Stimulated activated effector memory CD8-positive, alpha-beta T cell treated with anti-CD3 and anti-CD28 coated beads, Interleukin-12 subunit alpha, Interleukin-12 subunit beta, amount 100 ng/mL, for 72 hours (primary cell): ENCODE results near the gene LOC101059915.
A peak's percentile ranks its signal among the peaks of the same experiment; 100 is the strongest.
"Not testable (repeated sequence)": the region's sequence is repeated elsewhere in the genome, so short reads cannot be mapped to it uniquely, and the experiment has no call there.

Experiments
- ATAC-seq: fragments of 150-1000 bp; cut with Tn5 transposase; 2 replicates; pipeline ENCODE4 v1.10.0; 2021
- DNase-seq, 2 donors: peaks; one replicate each; pipeline ENCODE4 v3.0.0; 2021 to 2022; ENCODE audit warnings: low spot score in 2 of 2
- H3K27ac Mint-ChIP-seq: one replicate; pipeline ENCODE4 v1.8.0; 2022; ENCODE audit warnings: mild to moderate bottlenecking, mixed read lengths
- H3K36me3 Mint-ChIP-seq: one replicate; pipeline ENCODE4 v1.8.0; 2022; ENCODE audit warnings: mild to moderate bottlenecking, mixed read lengths
- H3K4me1 Mint-ChIP-seq: one replicate; pipeline ENCODE4 v1.8.0; 2022; ENCODE audit warnings: mixed read lengths
- H3K4me3 Mint-ChIP-seq: one replicate; pipeline ENCODE4 v1.8.0; 2022; ENCODE audit warnings: mild to moderate bottlenecking, mixed read lengths
- H3K9me3 Mint-ChIP-seq: one replicate; pipeline ENCODE4 v1.8.0; 2022; ENCODE audit warnings: mixed read lengths

The LOC101059915 gene

DNA sequence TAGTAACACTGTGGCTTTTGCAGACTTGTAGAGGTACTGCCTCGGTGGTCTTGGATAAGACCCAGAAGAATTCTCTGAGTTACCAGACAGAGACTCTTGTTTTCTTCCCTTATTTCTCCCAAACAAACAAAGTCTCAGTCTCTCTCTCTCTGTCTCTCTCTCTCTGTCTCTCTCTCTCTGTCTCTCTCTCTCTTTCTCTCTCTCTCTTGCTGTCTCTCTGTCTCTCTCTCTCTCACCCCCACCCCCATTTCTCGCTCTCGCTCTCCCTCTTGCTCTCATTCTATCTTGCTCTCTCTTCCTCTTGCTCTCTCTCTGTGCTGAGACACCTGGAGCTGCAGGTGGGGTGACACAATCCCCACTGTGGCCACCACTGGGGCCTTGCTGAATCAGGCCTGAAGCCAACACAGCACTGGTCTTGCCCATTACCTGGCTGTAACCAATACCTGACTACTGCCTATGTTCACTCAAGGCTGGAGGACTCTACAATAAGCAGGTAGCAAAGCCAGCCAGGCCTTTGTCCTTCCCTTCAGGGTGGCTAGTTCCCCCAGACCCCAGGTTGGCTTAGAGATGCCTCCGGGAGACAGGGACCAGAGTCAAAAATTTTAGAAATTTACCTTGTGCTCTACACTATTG lies 12.3 kb downstream of the LOC101059915 start:
- no peak overlapping the region for H3K4me3 Mint-ChIP-seq
- ATAC-seq (no peak), DNase-seq (peak in 1 of 2 donors; percentile 32)
- no peak overlapping the region for H3K27ac Mint-ChIP-seq
- H3K36me3 Mint-ChIP-seq = no peaks in the 10 kb centered on the region
- no peaks in the 10 kb centered on the region for H3K4me1 Mint-ChIP-seq
- H3K9me3 Mint-ChIP-seq = no peaks in the 10 kb centered on the region

DNA sequence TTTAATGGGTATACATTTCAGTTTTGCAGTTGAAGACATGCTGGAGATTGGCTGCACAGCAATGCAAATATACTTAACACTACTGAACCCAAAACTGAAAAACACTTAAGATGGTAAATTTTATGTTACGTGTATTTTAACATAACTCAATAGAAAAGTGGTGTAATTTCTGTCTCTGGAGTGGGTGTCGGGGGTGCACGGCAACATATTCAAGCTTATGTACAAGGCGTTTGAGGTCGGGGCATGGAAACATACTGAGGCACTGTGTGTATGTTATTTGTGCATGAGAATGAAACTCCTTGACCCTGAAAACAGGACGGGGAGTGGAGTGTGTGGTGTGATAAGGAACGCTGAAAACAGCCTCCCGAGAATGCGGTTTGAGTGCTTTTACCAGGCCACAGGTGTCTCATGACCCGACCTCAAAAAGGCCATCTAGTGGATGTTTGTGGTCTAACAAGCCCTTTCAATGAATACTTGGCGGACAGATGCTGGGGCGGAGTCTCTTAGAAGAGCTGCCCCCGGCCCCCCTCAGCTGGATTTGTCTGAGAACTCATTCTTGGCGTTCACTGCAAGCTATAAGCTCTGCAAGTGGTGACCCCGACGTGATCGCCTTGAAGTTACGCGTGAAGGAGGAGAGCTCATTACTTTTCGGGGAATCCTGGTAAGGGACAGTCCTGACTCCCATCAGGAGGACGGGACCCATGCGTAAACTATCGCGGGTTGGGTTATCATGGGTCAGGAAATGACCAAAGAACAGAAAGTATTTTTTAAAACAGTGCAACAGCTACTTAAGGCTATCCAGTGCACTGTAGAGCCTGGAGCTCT lies 29.5 kb downstream of the LOC101059915 start:
- H3K36me3 Mint-ChIP-seq, H3K4me1 Mint-ChIP-seq, H3K9me3 Mint-ChIP-seq, H3K4me3 Mint-ChIP-seq, H3K27ac Mint-ChIP-seq, DNase-seq: not testable (repeated sequence)
- ATAC-seq = peak; percentile 70

DNA sequence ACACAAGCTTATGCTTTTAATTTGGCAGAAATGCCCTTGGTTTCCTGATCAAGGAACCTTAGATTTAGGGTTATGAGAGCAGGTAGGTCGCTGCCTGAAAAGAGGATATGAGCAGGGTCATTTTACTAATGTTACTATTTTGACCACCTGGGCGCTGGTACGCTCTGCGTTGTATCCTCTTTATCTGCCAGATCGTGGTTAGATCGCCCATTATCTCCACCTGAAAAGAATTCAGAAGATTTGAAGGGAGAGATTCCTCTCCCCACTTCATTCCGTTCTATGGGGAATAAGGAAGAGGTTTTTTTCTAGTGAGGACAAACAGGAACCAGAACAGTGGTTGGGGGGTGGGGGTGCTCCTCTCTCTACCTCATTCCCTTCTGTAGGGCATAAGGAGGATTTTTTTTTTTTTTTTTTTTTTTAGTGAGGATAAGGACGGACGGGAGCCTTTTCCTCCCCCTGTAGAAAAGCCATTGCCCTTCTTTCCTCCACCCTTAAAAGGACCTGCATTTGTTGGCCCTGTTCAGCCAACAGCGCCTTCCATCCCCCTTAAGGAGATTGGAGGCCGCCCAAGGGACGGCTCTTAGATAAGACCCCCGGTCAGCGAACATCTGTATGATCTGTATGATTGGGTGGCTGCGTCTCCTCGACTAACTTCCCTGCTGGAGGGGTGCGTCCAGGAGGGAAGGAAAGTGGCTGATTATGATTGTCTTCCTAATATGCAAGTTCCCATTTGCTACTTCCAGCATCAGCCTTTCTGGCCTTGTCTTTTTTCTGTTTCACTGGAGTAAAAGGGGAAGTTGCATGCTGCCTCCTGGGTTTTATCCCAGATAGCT lies 30.3 kb downstream of the LOC101059915 start:
- H3K4me3 Mint-ChIP-seq, H3K9me3 Mint-ChIP-seq, H3K36me3 Mint-ChIP-seq, DNase-seq, H3K4me1 Mint-ChIP-seq, ATAC-seq, H3K27ac Mint-ChIP-seq: not testable (repeated sequence)

- ATAC-seq, H3K4me3 Mint-ChIP-seq, H3K4me1 Mint-ChIP-seq, DNase-seq, H3K36me3 Mint-ChIP-seq, H3K9me3 Mint-ChIP-seq, H3K27ac Mint-ChIP-seq: not testable (repeated sequence)
These were observed 31.1 kb downstream of the LOC101059915 start for GRCh38 chrX:71698299-71699022.

DNA sequence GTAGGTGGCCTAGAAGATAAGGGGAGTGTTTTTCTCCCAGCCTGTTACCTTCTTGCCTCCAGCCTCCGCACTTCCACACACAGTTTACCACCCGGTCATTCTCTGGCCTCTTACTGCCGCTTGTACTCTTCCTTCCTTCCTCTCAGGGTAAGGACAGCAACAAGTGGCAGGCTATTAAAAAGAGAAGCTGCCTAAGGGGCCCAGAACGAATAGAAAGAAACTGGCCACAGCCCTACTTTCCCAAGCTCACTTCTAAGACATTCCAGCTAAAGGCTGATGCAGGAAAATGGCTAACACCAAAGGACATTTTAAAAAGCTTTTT lies 31.6 kb downstream of the LOC101059915 start:
- H3K4me3 Mint-ChIP-seq, H3K27ac Mint-ChIP-seq, H3K4me1 Mint-ChIP-seq: not testable (repeated sequence)

DNA sequence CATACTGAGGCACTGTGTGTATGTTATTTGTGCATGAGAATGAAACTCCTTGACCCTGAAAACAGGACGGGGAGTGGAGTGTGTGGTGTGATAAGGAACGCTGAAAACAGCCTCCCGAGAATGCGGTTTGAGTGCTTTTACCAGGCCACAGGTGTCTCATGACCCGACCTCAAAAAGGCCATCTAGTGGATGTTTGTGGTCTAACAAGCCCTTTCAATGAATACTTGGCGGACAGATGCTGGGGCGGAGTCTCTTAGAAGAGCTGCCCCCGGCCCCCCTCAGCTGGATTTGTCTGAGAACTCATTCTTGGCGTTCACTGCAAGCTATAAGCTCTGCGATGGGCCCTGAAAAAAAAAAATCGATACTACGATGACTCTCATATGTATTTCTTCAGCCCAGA lies 35.5 kb downstream of the LOC101059915 start:
- not testable (repeated sequence) for H3K4me3 Mint-ChIP-seq, H3K9me3 Mint-ChIP-seq, H3K36me3 Mint-ChIP-seq, DNase-seq, H3K4me1 Mint-ChIP-seq, H3K27ac Mint-ChIP-seq
- peak; percentile 43 for ATAC-seq

More for the DNA sequence above, 31.6 kb downstream of the LOC101059915 start:
- not testable (repeated sequence) for H3K9me3 Mint-ChIP-seq, ATAC-seq, H3K36me3 Mint-ChIP-seq, DNase-seq

DNA sequence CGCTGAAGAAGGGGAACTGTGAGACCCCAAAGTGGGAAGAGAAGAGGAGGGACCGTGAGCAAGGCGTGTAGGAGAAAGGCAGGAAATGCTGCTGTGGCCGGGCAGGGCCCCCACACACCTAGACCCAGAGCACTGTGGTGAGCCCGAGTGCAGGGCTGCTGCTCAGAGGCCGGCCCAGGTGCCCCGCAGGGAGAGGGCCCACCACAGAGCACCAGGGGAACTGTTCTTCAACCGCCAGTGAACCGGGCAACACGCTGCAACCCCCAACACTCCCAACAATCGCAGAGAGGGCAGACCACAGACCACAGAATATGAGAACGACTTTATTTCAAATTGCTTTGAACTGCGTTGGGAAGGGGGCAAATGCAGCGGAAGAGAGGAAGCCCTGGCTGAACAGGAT lies 46.7 kb downstream of the LOC101059915 start:
- ATAC-seq, H3K36me3 Mint-ChIP-seq, H3K4me3 Mint-ChIP-seq: not testable (repeated sequence)

DNA sequence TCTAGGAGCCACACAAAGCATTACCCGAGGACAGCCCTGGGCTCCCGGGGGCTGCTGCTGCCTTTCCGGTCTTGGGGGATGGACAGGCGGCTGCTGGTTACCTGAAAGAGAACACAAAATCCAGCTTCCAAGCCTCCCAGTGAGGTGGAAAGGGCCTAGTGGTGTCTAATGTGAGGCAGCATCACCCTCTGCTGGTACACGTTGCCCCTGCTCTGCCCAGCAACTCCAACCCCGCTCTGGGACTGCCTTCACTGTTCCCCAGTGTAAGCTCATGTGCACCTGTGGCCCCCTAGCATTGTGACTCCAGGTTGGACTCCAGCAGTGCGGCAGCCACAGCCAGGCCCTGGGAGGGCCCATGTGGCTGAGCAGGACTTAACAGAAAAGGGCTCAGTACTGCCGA lies 48.2 kb downstream of the LOC101059915 start:
- not testable (repeated sequence) for ATAC-seq, H3K4me1 Mint-ChIP-seq, H3K36me3 Mint-ChIP-seq, H3K27ac Mint-ChIP-seq, H3K4me3 Mint-ChIP-seq, H3K9me3 Mint-ChIP-seq, DNase-seq

More for the DNA sequence above, 46.7 kb downstream of the LOC101059915 start:
- not testable (repeated sequence) for H3K27ac Mint-ChIP-seq, H3K4me1 Mint-ChIP-seq, H3K9me3 Mint-ChIP-seq, DNase-seq

DNA sequence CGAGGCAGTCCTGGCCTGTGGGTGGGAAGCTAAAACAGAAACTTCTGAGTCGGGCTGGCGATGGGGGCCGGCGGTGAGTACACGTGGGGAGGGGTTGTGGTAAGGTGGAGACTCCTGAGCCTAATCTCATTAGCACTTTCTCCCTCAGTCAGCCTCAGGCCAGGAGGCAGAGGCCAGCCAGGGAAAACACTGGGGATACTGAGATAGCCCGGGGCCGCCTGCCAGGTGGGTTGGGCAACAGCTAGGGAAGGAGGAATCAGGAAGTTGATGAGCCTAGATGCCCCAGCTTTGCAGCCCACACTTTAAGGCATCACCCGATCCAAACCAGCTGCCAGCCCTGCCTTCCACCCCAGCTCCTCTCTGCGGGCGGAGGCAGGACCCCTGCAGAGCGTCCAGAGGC lies 49.0 kb downstream of the LOC101059915 start:
- not testable (repeated sequence) for H3K9me3 Mint-ChIP-seq, H3K4me3 Mint-ChIP-seq, H3K4me1 Mint-ChIP-seq, ATAC-seq, DNase-seq, H3K36me3 Mint-ChIP-seq, H3K27ac Mint-ChIP-seq

GRCh38 chrX:71718185-71718584 lies 50.8 kb downstream of the LOC101059915 start, which contains the start of gene CXorf49:
TSS of gene CXorf49 (minus strand) at chrX:71718285. CDS start at chrX:71718151, 134 bp downstream.
- H3K27ac Mint-ChIP-seq, H3K36me3 Mint-ChIP-seq, H3K4me1 Mint-ChIP-seq, H3K9me3 Mint-ChIP-seq, H3K4me3 Mint-ChIP-seq, ATAC-seq, DNase-seq: not testable (repeated sequence)

GRCh38 chrX:71719195-71719594 lies 51.8 kb downstream of the LOC101059915 start:
- ATAC-seq, H3K36me3 Mint-ChIP-seq, H3K4me1 Mint-ChIP-seq, H3K9me3 Mint-ChIP-seq, H3K27ac Mint-ChIP-seq, DNase-seq, H3K4me3 Mint-ChIP-seq: not testable (repeated sequence)

DNA sequence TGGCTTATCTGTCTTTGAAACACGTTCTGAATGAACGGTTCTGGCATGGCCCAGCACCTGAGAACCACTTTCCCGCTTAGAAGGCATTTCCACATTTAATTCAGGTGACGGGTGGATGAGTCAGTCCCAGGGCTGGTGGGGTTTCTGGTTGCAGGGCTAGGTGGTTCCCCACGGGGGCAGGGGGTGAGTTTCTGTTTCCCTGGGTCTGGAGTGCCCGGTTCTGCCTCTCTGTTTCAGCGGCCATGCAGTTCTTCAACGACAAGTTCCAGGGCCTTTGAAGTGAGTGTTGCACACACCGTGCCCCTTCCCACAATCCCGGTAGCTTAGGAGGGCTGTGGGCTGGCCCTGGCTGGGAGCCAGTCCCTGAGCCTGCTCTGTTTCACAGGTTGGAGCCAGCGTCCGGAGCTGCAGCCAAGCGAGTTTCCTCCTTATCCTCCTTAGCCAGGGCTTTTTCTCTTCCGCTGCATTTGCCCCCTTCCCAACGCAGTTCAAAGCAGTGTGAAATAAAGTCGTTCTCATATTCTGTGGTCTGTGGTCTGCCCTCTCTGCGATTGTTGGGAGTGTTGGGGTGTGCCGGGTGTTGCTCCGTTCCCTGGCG lies 53.0 kb downstream of the LOC101059915 start:
- ATAC-seq, H3K9me3 Mint-ChIP-seq, DNase-seq, H3K4me1 Mint-ChIP-seq, H3K36me3 Mint-ChIP-seq, H3K4me3 Mint-ChIP-seq, H3K27ac Mint-ChIP-seq: not testable (repeated sequence)
